HG03457 (cell line): ENCODE measurements around the gene DDX20.
"Not testable (repeated sequence)": the region's sequence is repeated elsewhere in the genome, so short reads cannot be mapped to it uniquely, and the experiment has no call there.

Experiments
- ATAC-seq: cut with Tn5 transposase; IDR thresholded peaks from one replicate; pipeline ENCODE4 v1.9.1; 2021; ENCODE audit warnings: moderate number of reproducible peaks; ENCODE audit not compliant: unreplicated experiment

DDX20 gene

DNA sequence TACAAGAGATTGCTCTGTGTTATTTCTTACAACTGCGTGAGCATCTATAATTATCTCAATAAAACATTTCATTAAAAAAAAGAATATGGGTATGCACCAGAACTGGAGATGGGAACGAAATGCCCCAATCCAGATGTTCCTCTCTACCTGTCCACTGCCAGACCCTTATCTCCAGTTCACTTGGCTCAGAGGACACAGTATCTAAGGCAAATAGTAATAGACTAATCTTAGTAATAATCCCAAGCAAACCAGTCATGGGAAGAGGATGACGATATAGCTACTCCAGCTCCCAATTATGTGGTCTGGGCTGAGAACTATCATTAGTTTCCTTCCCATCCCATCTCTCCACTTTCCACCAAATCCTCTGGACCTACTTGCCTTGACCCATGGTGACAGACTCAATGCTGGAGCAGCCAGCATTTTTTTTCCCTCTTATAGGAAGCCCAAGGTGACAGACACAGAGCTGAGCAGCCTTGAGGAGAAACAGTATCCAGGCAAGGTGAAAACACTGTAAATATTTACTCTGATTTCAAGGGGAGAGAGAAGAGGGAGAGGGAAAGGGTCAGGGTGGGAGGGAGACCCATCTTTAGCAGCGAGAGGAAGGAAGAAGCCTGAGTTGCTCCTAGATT is 28.7 kb downstream of the DDX20 start:
- no peak for ATAC-seq

DNA sequence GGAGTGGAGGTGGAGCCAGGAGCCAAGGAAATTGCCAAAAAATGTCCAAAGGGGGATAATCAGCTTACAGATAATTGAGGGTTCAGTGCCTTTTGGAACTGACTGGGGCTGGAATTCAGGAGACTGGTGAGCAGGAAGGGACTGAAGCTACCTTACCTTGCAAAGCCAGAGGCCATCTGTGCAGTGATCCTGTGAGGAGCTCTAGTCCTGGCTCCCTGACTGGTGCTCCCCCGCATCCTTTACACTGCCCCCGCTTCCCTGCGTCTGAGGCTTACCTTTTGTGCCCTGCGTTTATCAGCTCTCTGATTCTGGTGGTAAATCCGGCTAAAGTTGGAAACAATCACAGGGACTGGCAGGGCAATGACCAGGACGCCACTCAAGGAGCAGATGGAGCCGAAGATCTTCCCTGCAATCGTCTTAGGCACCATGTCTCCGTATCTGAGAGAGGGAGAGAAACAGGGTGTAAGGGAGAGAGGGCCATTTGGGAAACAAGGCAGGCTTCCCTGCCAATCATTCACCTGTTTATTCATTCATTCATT is 31.0 kb downstream of the DDX20 start:
- no peak for ATAC-seq

DNA sequence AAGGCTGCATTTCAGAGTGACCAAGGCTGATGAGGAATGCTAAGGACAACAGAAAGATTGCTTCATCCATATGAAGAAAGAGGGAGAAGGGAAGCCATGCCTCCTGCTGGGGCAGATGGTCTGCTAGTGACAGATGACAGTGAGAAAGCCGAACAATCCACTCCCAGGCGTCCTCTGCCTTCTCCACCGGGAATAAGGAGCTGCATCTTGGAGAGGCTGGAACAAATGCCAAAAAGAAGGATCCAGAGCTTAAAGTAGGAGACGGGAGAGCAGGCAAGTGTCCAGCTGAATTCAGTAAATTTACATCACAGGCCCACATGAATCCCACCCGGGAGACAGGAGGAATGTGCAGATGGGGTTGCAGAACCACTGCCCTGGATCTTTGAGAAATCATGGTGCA is 33.4 kb downstream of the DDX20 start:
- ATAC-seq, result no peak

DNA sequence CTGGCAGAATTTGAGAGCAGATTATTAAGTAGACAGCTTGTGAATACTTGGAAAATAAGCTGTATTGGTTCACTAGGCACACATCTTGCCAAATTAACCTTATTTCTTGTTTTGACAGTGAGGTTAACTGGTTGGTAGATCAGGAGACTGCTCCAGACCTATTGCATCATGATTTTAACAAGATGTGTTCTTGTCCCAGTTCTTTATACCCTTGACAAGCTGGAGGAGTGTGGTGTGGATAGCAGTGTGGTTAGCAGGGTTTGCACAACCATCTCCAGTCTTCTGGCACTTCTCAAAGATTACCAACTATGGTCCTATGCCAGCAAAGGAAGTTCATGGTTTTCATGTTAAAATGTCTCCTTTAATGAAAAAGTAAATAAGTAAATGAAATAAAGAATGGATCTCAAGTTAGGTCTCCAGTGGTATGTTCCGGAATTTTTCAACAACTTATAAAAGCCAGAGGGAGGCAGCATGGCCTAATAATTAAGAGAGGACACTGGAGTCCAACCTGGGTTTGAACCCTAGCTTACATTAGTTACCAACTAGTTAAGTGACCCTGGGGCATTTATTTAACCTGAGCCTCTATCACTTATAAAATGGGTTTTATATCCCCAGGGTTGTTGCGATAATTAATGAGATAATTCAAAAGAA is 34.1 kb downstream of the DDX20 start:
- no peak for ATAC-seq

DNA sequence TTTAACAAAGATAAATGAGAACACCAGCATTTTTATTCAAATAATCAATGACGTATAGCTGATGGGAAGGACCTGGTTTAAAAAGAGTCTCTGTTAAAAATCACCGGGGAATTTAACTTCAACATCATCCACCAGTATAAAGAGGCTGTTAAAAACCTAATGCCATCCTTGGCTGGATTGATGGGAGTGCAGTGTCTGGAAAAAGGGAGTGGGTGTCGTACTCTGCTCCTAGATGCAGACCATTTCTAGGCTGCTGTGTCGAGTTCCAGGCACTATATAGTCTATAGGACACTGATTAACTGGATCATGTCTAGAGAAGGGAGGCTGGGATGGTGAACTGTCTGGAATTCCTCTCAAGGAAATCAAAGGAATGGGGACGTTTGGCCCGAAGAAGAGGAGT is 36.1 kb downstream of the DDX20 start:
- ATAC-seq, result no peak

DNA sequence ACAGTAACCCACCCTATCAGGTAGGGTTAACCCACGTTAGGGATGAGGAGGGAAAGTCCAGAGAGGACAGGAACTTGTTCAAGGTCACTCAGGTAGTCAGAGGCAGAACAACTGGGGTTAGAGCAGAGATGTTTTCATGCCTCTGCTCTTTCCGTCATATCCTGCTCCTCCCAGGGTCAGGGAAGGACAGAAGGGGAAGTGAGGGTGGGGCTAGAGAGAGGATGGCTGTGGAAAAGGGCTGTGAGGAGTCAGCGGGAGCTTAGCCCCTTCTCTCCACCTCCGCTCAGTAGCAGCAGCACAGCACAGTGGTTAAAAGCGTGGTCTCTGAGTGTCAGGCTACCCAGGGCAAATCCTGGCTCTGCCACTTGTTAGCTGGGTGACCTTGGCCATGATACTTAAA is 36.5 kb downstream of the DDX20 start:
- ATAC-seq, result no peak

DNA sequence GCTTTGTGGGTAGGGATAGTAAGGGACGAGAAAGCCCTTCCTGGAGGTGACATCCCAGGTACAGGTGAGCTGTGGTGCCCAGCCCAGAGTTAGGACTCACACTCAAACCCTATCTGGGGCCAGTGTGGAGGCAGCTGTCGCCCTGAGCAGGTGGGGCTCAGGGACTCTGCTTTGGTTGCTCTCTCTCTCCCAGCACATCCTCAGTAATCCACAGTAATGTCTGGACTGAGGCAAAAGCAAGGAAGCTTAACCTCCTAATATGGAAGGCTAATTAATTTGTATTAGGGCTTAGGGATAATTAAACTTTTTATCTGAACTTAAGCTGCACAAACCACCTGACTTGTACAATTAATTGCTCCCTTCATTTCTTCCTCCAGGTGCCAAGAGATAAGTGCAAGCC is 38.2 kb downstream of the DDX20 start:
- ATAC-seq, result no peak

DNA sequence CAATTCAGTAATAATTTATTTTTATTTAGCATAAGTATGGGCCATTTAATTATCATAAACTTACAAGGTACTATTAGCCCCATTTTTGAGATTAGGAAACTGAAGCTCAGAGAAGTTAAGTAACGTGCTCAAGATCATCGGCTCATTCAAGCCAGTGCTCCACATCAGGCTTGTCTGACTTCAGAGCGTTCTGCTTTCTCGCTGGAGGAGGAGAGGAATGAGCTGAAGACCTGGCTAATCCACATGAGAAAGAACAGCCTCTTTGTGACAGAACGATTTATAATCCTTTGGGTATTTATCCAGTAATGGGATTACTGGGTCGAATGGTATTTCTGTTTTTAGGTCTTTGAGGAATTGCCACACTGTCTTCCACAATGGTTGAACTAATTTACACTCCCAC is 39.7 kb downstream of the DDX20 start:
- ATAC-seq, result no peak

DNA sequence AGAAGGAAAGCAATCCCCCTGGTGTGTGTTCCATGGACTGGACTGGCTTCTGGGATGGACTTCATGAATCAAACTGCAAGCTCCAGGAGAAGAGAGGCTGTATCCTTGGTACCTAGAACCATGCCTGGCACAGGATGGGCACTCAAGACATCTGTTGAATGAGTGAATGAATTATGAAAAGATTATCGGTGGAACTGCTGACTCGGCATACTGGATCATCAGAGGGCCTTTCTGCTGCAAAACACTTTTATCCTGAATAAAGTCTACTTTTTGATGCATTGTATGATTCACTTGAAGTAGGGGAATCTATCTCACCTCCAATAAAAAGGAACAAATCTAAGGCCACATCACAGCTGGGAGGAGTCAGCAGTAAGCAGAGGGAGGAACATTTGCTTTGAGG is 42.9 kb downstream of the DDX20 start:
- ATAC-seq, result no peak

DNA sequence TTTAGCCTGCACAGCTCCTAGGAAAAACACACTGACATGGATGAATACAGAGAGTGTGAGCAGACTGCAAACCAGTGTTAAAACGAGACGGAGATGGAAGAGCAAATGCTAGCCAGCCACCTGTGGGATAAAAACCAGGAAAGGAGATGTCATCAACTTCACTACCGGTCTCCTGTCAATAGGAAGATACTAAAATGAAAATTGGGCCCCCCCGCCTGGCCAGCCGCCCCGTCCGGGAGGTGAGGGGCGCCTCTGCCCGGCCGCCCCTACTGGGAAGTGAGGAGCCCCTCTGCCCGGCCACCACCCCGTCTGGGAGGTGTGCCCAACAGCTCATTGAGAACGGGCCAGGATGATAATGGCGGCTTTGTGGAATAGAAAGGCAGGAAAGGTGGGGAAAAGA is 44.0 kb downstream of the DDX20 start:
- ATAC-seq, result not testable (repeated sequence)

DNA sequence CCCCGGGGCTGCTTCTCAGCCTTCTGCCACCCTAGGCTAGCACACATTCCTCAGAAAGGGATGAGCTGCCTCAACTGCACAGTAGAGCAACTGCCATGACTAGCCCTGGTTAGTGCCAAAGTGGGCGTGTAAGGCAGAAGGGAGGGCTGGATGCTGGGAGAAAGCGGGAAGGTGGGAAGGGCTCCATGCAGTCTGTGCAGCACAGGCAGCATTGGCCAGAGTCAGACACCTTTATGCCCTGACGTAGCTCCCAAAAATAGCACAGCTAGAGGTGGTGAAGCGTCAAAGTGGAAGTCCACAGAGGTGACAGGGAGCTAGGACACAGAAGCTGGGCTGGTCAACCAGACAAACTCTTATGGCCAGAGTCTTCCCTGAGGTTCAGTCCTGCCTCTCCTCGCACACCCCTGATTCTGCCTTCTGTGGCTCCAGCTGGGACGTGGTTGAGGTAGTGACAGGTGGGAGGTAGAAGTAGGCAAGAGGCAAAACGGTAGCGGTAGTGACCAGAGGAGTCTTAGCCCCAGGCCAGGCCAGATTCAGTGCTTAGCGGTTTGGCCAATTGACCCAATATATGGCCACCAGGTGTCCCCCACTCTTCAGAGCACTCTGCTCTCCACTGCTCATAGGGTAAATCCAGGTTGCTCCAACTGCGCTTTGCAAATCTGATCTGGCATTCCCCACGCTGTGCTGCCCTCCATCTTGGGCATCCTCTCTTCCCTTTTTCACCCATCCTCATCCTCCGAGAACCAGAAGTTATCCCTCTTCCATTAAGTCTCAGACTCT is 45.6 kb downstream of the DDX20 start:
- no peak for ATAC-seq

DNA sequence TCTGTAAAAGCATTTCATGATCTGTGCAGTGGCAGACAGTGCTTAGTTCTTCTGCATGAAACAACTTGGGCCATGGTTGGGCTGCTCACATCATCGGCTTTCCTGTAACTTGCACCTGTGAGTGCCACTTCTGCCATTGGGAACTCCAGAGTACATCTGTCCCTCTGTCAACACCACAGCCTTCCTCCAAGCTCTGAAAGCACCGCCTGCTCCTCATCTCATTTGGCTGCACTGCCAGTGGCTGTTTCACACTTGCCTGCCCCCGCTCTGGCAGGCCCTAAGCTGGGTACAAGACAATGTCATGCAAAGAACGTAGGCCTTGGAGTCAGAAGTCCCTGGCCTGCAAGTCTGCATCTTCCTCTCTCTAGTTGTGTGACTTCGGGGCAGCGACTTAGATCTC is 46.4 kb downstream of the DDX20 start:
- ATAC-seq, result no peak

DNA sequence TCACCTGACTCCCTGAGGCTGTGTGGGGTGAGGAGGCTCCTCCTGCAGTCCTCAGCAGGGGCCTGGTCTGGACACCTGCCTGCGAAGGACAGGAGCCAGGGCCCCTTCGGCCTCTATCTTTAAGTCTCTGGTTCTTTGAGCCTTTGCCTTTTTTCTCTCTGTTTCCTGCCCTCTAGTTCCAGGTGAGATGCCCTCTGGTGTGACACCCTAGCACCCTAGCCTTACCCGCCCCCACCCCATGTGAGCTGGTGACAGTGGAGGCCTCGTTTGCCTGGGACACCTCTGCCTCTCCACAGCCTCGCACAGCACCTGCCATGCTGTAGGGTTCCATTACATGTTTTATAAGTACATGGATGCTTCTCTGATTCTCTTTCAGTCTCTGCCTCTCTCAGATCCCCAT is 47.3 kb downstream of the DDX20 start:
- ATAC-seq, result no peak

DNA sequence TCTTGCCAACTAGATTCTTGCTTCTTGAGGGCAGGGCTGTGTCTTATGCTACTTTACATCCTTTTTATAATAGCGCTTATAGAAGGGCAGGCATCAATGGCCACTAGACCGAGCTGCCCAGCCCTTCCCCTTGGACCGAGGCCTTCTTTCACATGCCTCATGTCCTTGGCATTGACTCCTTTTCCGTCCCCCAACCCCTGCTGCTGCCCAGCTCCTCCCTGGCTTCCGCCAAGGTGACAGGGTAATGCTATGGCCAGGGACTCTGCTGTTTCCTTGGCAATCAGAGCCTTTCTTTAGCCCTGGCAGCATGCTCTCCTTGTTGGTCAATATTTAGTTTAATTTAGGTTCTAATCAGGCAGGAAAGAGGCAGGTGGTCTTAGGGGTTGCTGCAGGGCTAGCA is 48.2 kb downstream of the DDX20 start:
- ATAC-seq, result no peak

DNA sequence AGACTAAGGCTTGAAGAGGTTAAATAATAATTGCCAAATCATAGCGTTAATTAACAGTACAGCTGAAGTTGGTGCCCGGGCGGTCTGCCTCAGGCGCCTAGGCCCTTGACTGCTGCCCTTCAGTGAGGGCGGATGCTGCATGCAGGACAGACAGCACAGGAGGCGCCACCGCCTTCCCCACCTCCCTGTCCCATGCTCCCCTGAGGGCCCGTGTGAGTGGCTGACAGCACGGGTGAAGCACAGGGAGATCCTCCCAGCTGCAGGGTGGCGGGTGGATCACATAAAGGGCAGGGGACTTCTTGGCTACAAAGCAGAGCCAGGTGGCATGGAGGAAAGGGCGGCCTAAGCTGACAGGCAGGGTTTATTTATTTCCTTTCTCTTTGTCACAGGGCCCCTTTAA is 49.1 kb downstream of the DDX20 start:
- no peak for ATAC-seq

DNA sequence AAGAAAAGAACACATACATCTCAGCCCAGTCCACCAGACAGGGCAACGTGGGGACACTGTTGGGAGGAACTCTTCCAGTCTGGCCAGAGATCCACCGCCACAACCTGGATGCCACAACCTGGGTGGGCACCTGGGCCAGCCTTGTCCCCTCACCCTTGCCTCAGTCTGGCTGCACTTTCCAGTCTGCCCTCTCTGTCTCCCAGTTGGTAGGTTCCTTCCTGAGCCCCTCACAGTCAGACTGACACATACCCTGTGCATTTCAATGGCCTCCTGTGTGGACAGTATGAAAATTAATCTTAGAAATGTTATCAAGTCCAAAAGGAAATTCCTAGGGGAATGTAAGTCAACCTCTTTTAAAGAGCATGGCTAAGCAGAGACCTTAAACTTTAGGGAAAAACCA is 49.5 kb downstream of the DDX20 start:
- ATAC-seq, result no peak

DNA sequence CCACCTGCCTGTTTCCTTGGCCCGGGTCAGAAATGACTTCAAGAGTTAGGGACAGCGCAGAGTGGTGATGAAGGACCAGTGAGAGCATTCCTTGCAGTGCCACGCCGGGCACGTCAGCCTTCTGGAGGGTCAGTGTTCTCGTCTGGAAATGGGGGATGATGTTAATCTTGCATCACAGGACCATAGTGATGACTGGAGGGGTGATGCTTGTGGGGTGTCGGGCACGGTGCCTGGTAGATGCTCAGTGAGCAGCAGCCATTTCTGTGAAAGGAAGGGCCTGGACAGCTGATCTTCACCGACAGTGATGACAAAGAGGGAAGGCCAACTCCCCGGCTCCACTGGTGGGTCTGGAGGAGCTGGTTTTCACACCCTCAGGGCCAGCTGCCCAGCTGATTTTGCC is 56.2 kb downstream of the DDX20 start:
- ATAC-seq, result no peak

DNA sequence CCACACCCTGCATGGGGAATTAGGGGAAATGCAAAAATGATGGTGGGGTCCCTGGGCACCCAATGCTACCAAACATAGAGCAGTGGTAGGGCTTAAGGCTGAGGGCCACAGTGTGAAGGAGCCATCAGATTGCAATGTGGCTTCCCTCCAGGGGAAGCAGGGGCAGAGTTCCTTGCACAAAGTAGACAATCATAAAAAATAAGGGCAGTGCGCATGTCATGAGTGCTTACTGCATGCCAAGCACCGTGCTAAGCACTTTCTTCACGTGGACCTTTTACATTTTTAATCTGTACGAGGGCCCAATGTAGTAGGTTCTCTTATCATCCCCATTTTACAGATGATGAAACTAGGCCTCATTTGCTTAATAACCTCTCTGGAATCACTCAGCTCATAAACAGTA is 56.6 kb downstream of the DDX20 start:
- ATAC-seq, result no peak

DNA sequence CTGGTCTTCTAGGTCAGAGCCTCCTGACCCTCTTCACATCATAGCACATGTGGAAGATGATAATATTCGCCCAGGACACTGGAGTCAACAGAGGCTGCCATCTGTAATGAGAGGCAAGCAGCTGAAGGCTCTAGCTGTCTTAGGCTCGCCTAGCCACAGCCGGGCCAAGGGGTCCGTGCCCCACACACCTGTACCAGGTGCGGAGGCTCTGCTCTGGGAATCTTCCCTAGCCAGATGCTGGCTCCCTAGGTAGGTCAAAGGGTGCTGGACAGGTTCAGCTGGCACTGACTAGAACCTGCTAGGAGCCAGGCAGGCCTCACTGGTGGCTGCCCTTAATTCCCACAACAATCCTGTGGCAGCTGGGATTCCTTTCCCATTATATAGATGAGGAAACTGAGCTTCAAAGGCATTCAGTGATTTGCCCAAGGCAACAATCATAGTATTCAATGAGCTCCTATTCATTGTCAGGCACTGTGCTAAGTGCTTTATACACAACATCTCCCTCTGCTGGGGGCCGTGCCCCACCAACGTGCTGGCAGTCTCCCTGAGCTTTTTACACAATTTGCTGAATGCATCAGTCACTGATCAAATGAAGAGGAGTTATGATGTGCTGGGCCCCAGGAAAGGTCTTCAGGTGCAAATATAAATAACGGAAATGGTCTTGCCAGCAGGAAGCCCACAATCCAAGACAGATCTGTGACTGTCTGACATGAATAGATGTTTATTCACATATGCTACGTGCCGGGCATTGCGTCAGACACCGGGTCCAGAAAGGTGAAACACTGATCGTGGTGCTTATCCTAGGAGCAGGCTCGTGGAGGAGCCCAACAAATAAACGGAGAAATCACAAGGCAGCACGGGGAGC is 58.0 kb downstream of the DDX20 start:
- no peak for ATAC-seq

DNA sequence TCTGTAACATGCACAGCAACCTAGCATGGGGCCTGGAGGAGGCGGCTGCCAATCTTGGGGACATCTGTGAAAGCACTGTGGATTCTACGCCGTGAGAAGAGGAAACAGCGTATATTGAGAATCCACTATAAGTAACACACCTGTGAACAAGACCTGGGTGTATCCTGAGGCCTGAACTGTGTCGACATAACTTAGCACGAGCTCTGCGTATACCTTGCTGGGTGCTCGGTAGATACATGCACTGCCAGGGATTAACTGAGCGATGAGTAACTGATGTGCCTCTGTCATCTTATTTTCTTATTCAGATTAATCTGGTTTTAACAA is 58.6 kb downstream of the DDX20 start:
- ATAC-seq, result no peak

DNA sequence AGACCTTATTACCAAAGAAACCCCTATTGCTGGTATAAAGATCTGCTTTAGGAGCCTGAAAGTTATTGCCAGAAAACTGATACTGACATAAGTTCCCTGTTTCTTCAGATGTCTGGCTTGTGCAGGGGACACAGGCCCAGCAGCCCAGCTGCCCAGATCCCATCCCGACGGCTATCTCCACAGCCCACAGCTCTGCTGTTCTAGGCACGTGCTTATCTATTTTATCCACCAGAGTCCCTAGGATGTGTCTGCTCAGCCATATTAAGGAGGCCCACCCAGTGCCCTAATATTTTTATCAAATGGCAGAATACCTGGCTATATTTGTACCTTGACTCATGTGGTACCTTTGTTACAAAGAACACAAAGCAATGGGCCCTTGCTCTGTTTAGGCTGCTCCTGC is 58.9 kb downstream of the DDX20 start:
- ATAC-seq, result no peak
